Ishikawa (cell line): ENCODE measurements around the gene NEURL1.

Experiments used
- CEBPB ChIP-seq: IDR thresholded peaks from 2 replicates; pipeline ENCODE4 v1.6.1; 2012
- CREB1 ChIP-seq: IDR thresholded peaks from 2 replicates; pipeline ENCODE4 v1.6.1; 2012; ENCODE audit warnings: low read depth
- EP300 ChIP-seq: IDR thresholded peaks from 2 replicates; pipeline ENCODE4 v1.6.1; 2012; ENCODE audit warnings: borderline replicate concordance
- NFIC ChIP-seq: IDR thresholded peaks from 2 replicates; pipeline ENCODE4 v1.6.1; 2012
- TAF1 ChIP-seq: IDR thresholded peaks from 2 replicates; pipeline ENCODE4 v1.6.1; 2012; ENCODE audit warnings: low read depth, mild to moderate bottlenecking
- TEAD4 ChIP-seq: IDR thresholded peaks from 2 replicates; pipeline ENCODE4 v1.6.1; 2012
- ZBTB7A ChIP-seq: IDR thresholded peaks from 2 replicates; pipeline ENCODE4 v1.6.1; 2012; ENCODE audit warnings: low read depth
- TF ChIP-seq, protein P1 (sequence below): IDR thresholded peaks from 2 replicates; pipeline ENCODE4 v1.6.1; 2012
- TF ChIP-seq, protein P2 (sequence below): IDR thresholded peaks from 2 replicates; pipeline ENCODE4 v1.6.1; 2012

DNA sequence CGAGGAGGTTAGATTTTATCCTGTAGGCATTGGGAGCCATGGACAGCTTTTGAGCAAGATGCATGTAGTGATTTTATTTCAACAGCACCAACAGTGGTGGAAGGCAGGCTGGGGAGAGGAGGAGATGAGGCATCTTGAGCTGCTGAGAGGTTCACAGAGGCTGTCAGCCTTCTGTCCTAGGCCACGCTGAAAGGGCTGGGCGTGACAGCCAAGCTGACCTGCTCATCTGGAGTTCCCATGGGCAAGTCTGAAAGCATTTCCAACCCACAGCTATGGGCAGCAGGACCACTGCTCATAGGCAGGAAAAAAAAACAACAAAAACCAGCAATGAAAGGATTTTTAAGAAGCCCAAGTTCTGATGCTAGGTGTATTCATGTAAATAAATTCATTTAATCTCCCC lies 7.7 kb downstream of the NEURL1 start:
- no peak for TF ChIP-seq CEBPB
- TF ChIP-seq NFIC: no peak
- no peak for TF ChIP-seq CREB1
- no peak for TF ChIP-seq TAF1
- no peak for TF ChIP-seq TEAD4
- TF ChIP-seq ZBTB7A: no peak
- TF ChIP-seq, protein P1, sequence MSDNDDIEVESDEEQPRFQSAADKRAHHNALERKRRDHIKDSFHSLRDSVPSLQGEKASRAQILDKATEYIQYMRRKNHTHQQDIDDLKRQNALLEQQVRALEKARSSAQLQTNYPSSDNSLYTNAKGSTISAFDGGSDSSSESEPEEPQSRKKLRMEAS: no peak
- TF ChIP-seq, protein P2, sequence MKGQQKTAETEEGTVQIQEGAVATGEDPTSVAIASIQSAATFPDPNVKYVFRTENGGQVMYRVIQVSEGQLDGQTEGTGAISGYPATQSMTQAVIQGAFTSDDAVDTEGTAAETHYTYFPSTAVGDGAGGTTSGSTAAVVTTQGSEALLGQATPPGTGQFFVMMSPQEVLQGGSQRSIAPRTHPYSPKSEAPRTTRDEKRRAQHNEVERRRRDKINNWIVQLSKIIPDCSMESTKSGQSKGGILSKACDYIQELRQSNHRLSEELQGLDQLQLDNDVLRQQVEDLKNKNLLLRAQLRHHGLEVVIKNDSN: no peak
- TF ChIP-seq EP300: no peak
